ENCODE measurements around the gene LPAR1.

The LPAR1 gene

GRCh38 chr9:110949081-110949480 is 89.2 kb downstream of the LPAR1 start:
- no peak for TF ChIP-seq CTCF (IDR thresholded peaks at IDR 0.05)

GRCh38 chr9:110947491-110948044 is 90.7 kb downstream of the LPAR1 start:
- H3K27ac ChIP-seq, result no peak overlapping the region
- H3K4me1 ChIP-seq (ENCODE audit: control insufficient read depth in 1 of 2, insufficient read depth in 1 of 2, low read depth in 1 of 2, low read length in 1 of 2), result no peaks in the 10 kb centered on the region
- no peak for TF ChIP-seq CTCF (IDR thresholded peaks at IDR 0.05)
- no peak overlapping the region for H3K4me3 ChIP-seq (ENCODE audit: low read depth in 1 of 2, low read length in 1 of 2)
- H3K9me3 ChIP-seq, result no peaks in the 10 kb centered on the region
- H3K36me3 ChIP-seq, result no peaks in the 10 kb centered on the region
- no peaks in the 10 kb centered on the region for H3K27me3 ChIP-seq

More at GRCh38 chr9:110949081-110949480, 89.2 kb downstream of the LPAR1 start:
- H3K4me3 ChIP-seq (ENCODE audit: low read depth in 1 of 2, low read length in 1 of 2), result no peak overlapping the region
- no peaks in the 10 kb centered on the region for H3K4me1 ChIP-seq (ENCODE audit: control insufficient read depth in 1 of 2, insufficient read depth in 1 of 2, low read depth in 1 of 2, low read length in 1 of 2)
- no peaks in the 10 kb centered on the region for H3K27me3 ChIP-seq
- no peaks in the 10 kb centered on the region for H3K36me3 ChIP-seq
- H3K27ac ChIP-seq, result no peak overlapping the region
- no peaks in the 10 kb centered on the region for H3K9me3 ChIP-seq

- no peaks in the 10 kb centered on the region for H3K27me3 ChIP-seq
- no peak for TF ChIP-seq CTCF (IDR thresholded peaks at IDR 0.05)
- no peak overlapping the region for H3K4me3 ChIP-seq (ENCODE audit: low read depth in 1 of 2, low read length in 1 of 2)
- no peaks in the 10 kb centered on the region for H3K9me3 ChIP-seq
- no peak overlapping the region for H3K27ac ChIP-seq
- H3K36me3 ChIP-seq, result no peaks in the 10 kb centered on the region
- H3K4me1 ChIP-seq (ENCODE audit: control insufficient read depth in 1 of 2, insufficient read depth in 1 of 2, low read depth in 1 of 2, low read length in 1 of 2), result no peaks in the 10 kb centered on the region
Measured at GRCh38 chr9:110942522-110942921, 95.7 kb downstream of the LPAR1 start.

GRCh38 chr9:110940951-110941557 is 97.2 kb downstream of the LPAR1 start:
- H3K36me3 ChIP-seq, result no peaks in the 10 kb centered on the region

GRCh38 chr9:110939573-110939972 is 98.7 kb downstream of the LPAR1 start:
- H3K4me1 ChIP-seq (ENCODE audit: control insufficient read depth in 1 of 2, insufficient read depth in 1 of 2, low read depth in 1 of 2, low read length in 1 of 2), result no peaks in the 10 kb centered on the region
- H3K4me3 ChIP-seq (ENCODE audit: low read depth in 1 of 2, low read length in 1 of 2), result no peak overlapping the region
- no peak overlapping the region for H3K27ac ChIP-seq
- H3K36me3 ChIP-seq, result no peaks in the 10 kb centered on the region
- TF ChIP-seq CTCF (IDR thresholded peaks at IDR 0.05), result no peak
- H3K27me3 ChIP-seq, result no peaks in the 10 kb centered on the region
- H3K9me3 ChIP-seq, result no peaks in the 10 kb centered on the region

More at GRCh38 chr9:110940951-110941557, 97.2 kb downstream of the LPAR1 start:
- Histone ChIP-seq H3K27ac (no peak overlapping the region), H3K27me3 (no peaks in the 10 kb centered on the region), H3K4me1 (ENCODE audit: control insufficient read depth in 1 of 2, insufficient read depth in 1 of 2, low read depth in 1 of 2, low read length in 1 of 2) (no peaks in the 10 kb centered on the region), H3K4me3 (ENCODE audit: low read depth in 1 of 2, low read length in 1 of 2) (no peak overlapping the region), H3K9me3 (no peaks in the 10 kb centered on the region)
- TF ChIP-seq CTCF (IDR thresholded peaks at IDR 0.05), result no peak

Data from neutrophil (primary cell).